HepG2 (cell line): Measurements from ENCODE around the gene BASP1. TPM values are rescaled to one million over a fixed set of nuclear protein-coding genes. Genes with fewer than 3 reads are reported as not detected.

ENCODE experiments used
- ATAC-seq: fragments of 200-7000 bp; cut with Tn5 transposase; 3 replicates; pipeline ENCODE4 v1.9.1; 2020; ENCODE audit warnings: mild to moderate bottlenecking, moderate library complexity
- BruUV-seq: library from RNA; stranded (reverse); fragments of 400-500 nt; replicated peaks from 2 replicates; lab custom pipeline; 2021; lab: Mats Ljungman, UMichigan
- CTCF ChIA-PET: fragments of 300-600 bp; formaldehyde crosslinking; extraction: SDS; loops from one replicate; lab custom pipeline; 2021; ENCODE audit warnings: low total read pairs, inconsistent platforms, low intra/inter-chr PET ratio; lab: Yijun Ruan, JAX
- POLR2A ChIA-PET: fragments of 350-600 bp; sonication (Branson Sonifier 250); formaldehyde crosslinking; loops from one replicate; lab custom pipeline; 2020; ENCODE audit warnings: antibody characterized with exemption, inconsistent platforms; lab: Yijun Ruan, JAX
- DNase-seq: peaks from one replicate; pipeline ENCODE4 v3.0.0-alpha.2; 2015; ENCODE audit warnings: low spot score
- FAIRE-seq: peaks from 3 replicates; lab custom pipeline; 2011; peaks lifted over from hg19 to GRCh38; lab: Jason Lieb, UNC
- H2AFZ ChIP-seq: one replicate; pipeline ENCODE4 v1.6.1; 2011; ENCODE audit warnings: low read length, inconsistent platforms
- H3K27ac ChIP-seq: fragments of 300-600 bp; 3 replicates; pipeline ENCODE4 v1.8.0; 2011; ENCODE audit warnings: mixed run types, mild to moderate bottlenecking, mixed read lengths, low read length, inconsistent platforms; ENCODE audit not compliant: insufficient read depth; ENCODE audit errors: extremely low read length
- H3K27me3 ChIP-seq, 2 experiments: fragments of 200-600 bp in 1 of 2; 2 replicates in 1 of 2; 3 replicates in 1 of 2; pipeline versions ENCODE4 v1.6.0 to v1.8.0; 2011; ENCODE audit warnings: low read length in 2 of 2, mild to moderate bottlenecking in 2 of 2, moderate library complexity in 2 of 2, inconsistent platforms in 1 of 2; ENCODE audit not compliant: insufficient read depth in 2 of 2, control insufficient read depth in 1 of 2
- H3K36me3 ChIP-seq, 2 experiments: fragments of 200-600 bp in 1 of 2; replicated peaks in 1 of 2; 2 replicates in 1 of 2; 3 replicates in 1 of 2; pipeline versions ENCODE4 v1.5.1 to v1.8.0; 2011; ENCODE audit warnings: low read length in 2 of 2, inconsistent platforms in 1 of 2; ENCODE audit not compliant: insufficient read depth in 2 of 2, control insufficient read depth in 1 of 2
- H3K4me1 ChIP-seq: 2 replicates; pipeline ENCODE4 v1.5.1; 2012; ENCODE audit warnings: low read length, inconsistent platforms; ENCODE audit not compliant: insufficient read depth
- H3K4me2 ChIP-seq: 2 replicates; pipeline ENCODE4 v1.6.0; 2011; ENCODE audit warnings: low read depth, low read length, inconsistent platforms
- H3K4me3 ChIP-seq, 3 experiments: fragments of 200-600 bp in 1 of 3; sonication (generic), shearing (Covaris generic) in 1 of 3; replicated peaks in 1 of 3; 2 replicates each; pipeline ENCODE4 v1.5.1; 2011 to 2016; ENCODE audit warnings: low read length in 3 of 3, inconsistent platforms in 2 of 3, low read depth in 2 of 3, mild to moderate bottlenecking in 2 of 3, control low read depth in 1 of 3, mixed read lengths in 1 of 3; ENCODE audit not compliant: insufficient read depth in 1 of 3
- H3K79me2 ChIP-seq: one replicate; pipeline ENCODE4 v1.6.1; 2011; ENCODE audit warnings: low read length, inconsistent platforms; ENCODE audit not compliant: insufficient read depth
- H3K9ac ChIP-seq: 2 replicates; pipeline ENCODE4 v1.6.0; 2011; ENCODE audit warnings: mild to moderate bottlenecking, low read depth, low read length, inconsistent platforms; ENCODE audit not compliant: insufficient read depth
- H3K9me3 ChIP-seq: 2 replicates; pipeline ENCODE4 v1.5.1; 2012; ENCODE audit warnings: mild to moderate bottlenecking, low read length
- H4K20me1 ChIP-seq: 2 replicates; pipeline ENCODE4 v1.6.0; 2011; ENCODE audit warnings: inconsistent platforms, mild to moderate bottlenecking, low read length, moderate library complexity; ENCODE audit not compliant: insufficient read depth
- ATF6 ChIP-seq: sonication (generic); formaldehyde crosslinking; conservative IDR thresholded peaks from 2 replicates; pipeline ENCODE4 v1.4.0; 2020; ENCODE audit warnings: missing genetic modification reagents
- RBM39 ChIP-seq: fragments of 200-400 bp; formaldehyde crosslinking; IDR thresholded peaks from one replicate; pipeline ENCODE4 v1.6.1; 2018; ENCODE audit warnings: antibody characterized with exemption, mild to moderate bottlenecking, low read depth, low read length; ENCODE audit not compliant: poor library complexity, severe bottlenecking
- SNAPC2 ChIP-seq: sonication (generic); formaldehyde crosslinking; IDR thresholded peaks from 2 replicates; pipeline ENCODE4 v1.8.1; 2022; ENCODE audit warnings: mild to moderate bottlenecking, missing genetic modification reagents
- SP140L ChIP-seq: sonication (generic); formaldehyde crosslinking; IDR thresholded peaks from 2 replicates; pipeline ENCODE4 v1.4.0; 2020; ENCODE audit warnings: missing genetic modification reagents, borderline replicate concordance
- TBX3 ChIP-seq: fragments of 450-650 bp; IDR thresholded peaks from 2 replicates; pipeline ENCODE4 v1.6.1; 2017; ENCODE audit warnings: antibody characterized with exemption, mild to moderate bottlenecking, inconsistent platforms, borderline replicate concordance
- ZMAT5 ChIP-seq: sonication (generic); formaldehyde crosslinking; IDR thresholded peaks from 2 replicates; pipeline ENCODE4 v1.5.0; 2020; ENCODE audit warnings: mild to moderate bottlenecking, low read depth, missing genetic modification reagents, borderline replicate concordance
- ZNF143 ChIP-seq: sonication (generic); formaldehyde crosslinking; IDR thresholded peaks from 2 replicates; pipeline ENCODE4 v1.4.0; 2020; ENCODE audit warnings: missing genetic modification reagents
- ZNF318 ChIP-seq: sonication (generic); formaldehyde crosslinking; IDR thresholded peaks from 2 replicates; pipeline ENCODE4 v1.4.0; 2020; ENCODE audit warnings: mild to moderate bottlenecking, missing genetic modification reagents
- ZNF510 ChIP-seq: sonication (generic); formaldehyde crosslinking; IDR thresholded peaks from 2 replicates; pipeline ENCODE4 v1.4.0; 2020; ENCODE audit warnings: low read depth, mild to moderate bottlenecking, missing genetic modification reagents
- ZNF775 ChIP-seq: sonication (generic); formaldehyde crosslinking; IDR thresholded peaks from 2 replicates; pipeline ENCODE4 v1.4.0; 2020; ENCODE audit warnings: missing genetic modification reagents, mild to moderate bottlenecking, moderate library complexity, borderline replicate concordance
- ZNF878 ChIP-seq: sonication (generic); formaldehyde crosslinking; IDR thresholded peaks from 2 replicates; pipeline ENCODE4 v1.8.1; 2023; ENCODE audit warnings: mild to moderate bottlenecking, missing genetic modification reagents, moderate library complexity
- WGBS: methylation state at CpG from one replicate; pipeline ENCODE4 v1.1.6; 2017; ENCODE audit warnings: low lambda C conversion rate; 5-methylcytosine and 5-hydroxymethylcytosine counted together
- in situ Hi-C: cut with HindIII; loops from 2 replicates; pipeline ENCODE4 v1.10.0; 2017; ENCODE audit warnings: low pct_unique_long_range_greater_than_20kb; ENCODE audit not compliant: extremely low pct_ligation_motif_present
- intact Hi-C: fragments of 100-400 bp; cut with micrococcal nuclease; formaldehyde crosslinking; loops from one replicate; pipeline ENCODE4 v1.10.0; 2022; ENCODE audit not compliant: unreplicated experiment
- polyA plus RNA-seq, 8 experiments: library from polyadenylated mRNA; depleted of rRNA in 3 of 8; stranded (reverse) in 7 of 8; unstranded in 1 of 8; fragments of >200 nt; fragmentation: Illumina TruSeq in 4 of 8; extraction: Trizol in 4 of 8; gene quantifications; 2 replicates each; pipeline versions ENCODE4 v1.2.1 to v1.2.3, GENCODE V29; 2011 to 2016; ENCODE audit warnings: low read depth in 4 of 8, missing spikeins in 1 of 8, mixed read lengths in 1 of 8; ENCODE audit not compliant: insufficient read depth in 1 of 8
- total RNA-seq, 5 experiments: library from RNA; depleted of rRNA; stranded (reverse); fragments of >200 nt; fragmentation: Illumina TruSeq; extraction: Trizol; gene quantifications; 2 replicates each; pipeline ENCODE4 v1.2.3, GENCODE V29; 2016; ENCODE audit warnings: low read depth in 1 of 5

BASP1 gene
- total and polyA plus RNA-seq, 2 of the 13 experiments (the other 11 are each of a cell fraction or from before 2014, with no cell fraction given) = 0.04 TPM; not detected in 1

GRCh38 chr5:17190799-17191391 lies 26.5 kb upstream of the BASP1 start:
- no peak for FAIRE-seq
- Histone ChIP-seq H3K9me3 (no peaks in the 10 kb centered on the region), H3K27ac (no peak overlapping the region), H3K4me2 (no peak overlapping the region), H3K79me2 (no peaks in the 10 kb centered on the region), H3K4me1 (no peaks in the 10 kb centered on the region), H3K27me3 (peaks cover 0 to 4% of the 10 kb centered on the region in 2 experiments; a peak in 1 of 5 replicates), H3K9ac (no peak overlapping the region), H4K20me1 (no peaks in the 10 kb centered on the region), H3K4me3 (no peak overlapping the region), H3K36me3 (no peaks in the 10 kb centered on the region), H2AFZ (no peak overlapping the region)
- ChIA-PET CTCF (interaction anchor here (1.2 to 3.1 kb wide), 2 partner anchors 346 to 401 kb away, joined by 4 to 37 read pairs; no protein-coding TSS in a partner anchor), POLR2A (no interaction called here)
- no peak for TF ChIP-seq ATF6 (CRISPR knock-in tag)
- TF ChIP-seq ZNF775 (CRISPR knock-in tag) = no peak
- TF ChIP-seq TBX3 = no peak
- no peak for TF ChIP-seq ZMAT5 (CRISPR knock-in tag)
- no peak for TF ChIP-seq RBM39
- no peak for TF ChIP-seq SNAPC2 (CRISPR knock-in tag)
- TF ChIP-seq ZNF510 = no peak
- no peak for TF ChIP-seq ZNF318 (CRISPR knock-in tag)
- no peak for TF ChIP-seq SP140L (CRISPR knock-in tag)
- TF ChIP-seq ZNF878 (CRISPR knock-in tag) = no peak
- no peak for TF ChIP-seq ZNF143 (CRISPR knock-in tag)
- in situ Hi-C loops (no loop called here), intact Hi-C loops (no loop called here)
- DNase-seq = no peak
- 54% methylated on average over 7 of the region's 7 CpGs for WGBS
- no peak for ATAC-seq
- BruUV-seq = no TSS peak
